Astrocyte (in vitro differentiated cells and primary cell): ENCODE data around the gene OTOG. TPM values are rescaled to one million over a fixed set of nuclear protein-coding genes. Genes with fewer than 3 reads are reported as not detected.
A peak's percentile ranks its signal among the peaks of the same experiment; 100 is the strongest.

ENCODE experiments used
- DNase-seq: peaks from one replicate; pipeline ENCODE4 v3.0.0-alpha.2; 2010; ENCODE audit warnings: low read depth
- FAIRE-seq: peaks from 2 replicates; lab custom pipeline; 2011; peaks lifted over from hg19 to GRCh38; lab: Jason Lieb, UNC
- H2AFZ ChIP-seq: 2 replicates; pipeline ENCODE4 v1.6.0; 2012; ENCODE audit warnings: low read depth, low read length, inconsistent platforms
- H3K27ac ChIP-seq: 2 replicates; pipeline ENCODE4 v1.5.1; 2011; ENCODE audit warnings: low read depth, low read length, inconsistent platforms
- H3K27me3 ChIP-seq: 2 replicates; pipeline ENCODE4 v1.6.0; 2011; ENCODE audit warnings: low read length, inconsistent platforms; ENCODE audit not compliant: insufficient read depth
- H3K36me3 ChIP-seq: 2 replicates; pipeline ENCODE4 v1.5.1; 2011; ENCODE audit warnings: low read length, inconsistent platforms; ENCODE audit not compliant: insufficient read depth
- H3K4me1 ChIP-seq: 2 replicates; pipeline ENCODE4 v1.5.1; 2011; ENCODE audit warnings: low read length, inconsistent platforms; ENCODE audit not compliant: insufficient read depth
- H3K4me2 ChIP-seq: 2 replicates; pipeline ENCODE4 v1.6.0; 2012; ENCODE audit warnings: low read length, inconsistent platforms
- H3K4me3 ChIP-seq: 2 replicates; pipeline ENCODE4 v1.5.1; 2011; ENCODE audit warnings: low read depth, mild to moderate bottlenecking, low read length, inconsistent platforms; ENCODE audit not compliant: insufficient read depth
- H3K79me2 ChIP-seq: 2 replicates; pipeline ENCODE4 v1.6.0; 2012; ENCODE audit warnings: mild to moderate bottlenecking, low read length, inconsistent platforms; ENCODE audit not compliant: insufficient read depth
- H3K9ac ChIP-seq: 2 replicates; pipeline ENCODE4 v1.6.0; 2012; ENCODE audit warnings: mild to moderate bottlenecking, low read length, inconsistent platforms
- H3K9me3 ChIP-seq: 2 replicates; pipeline ENCODE4 v1.5.1; 2012; ENCODE audit warnings: low read depth, mild to moderate bottlenecking, low read length, inconsistent platforms; ENCODE audit not compliant: insufficient read depth
- H4K20me1 ChIP-seq: 2 replicates; pipeline ENCODE4 v1.6.0; 2012; ENCODE audit warnings: low read length, inconsistent platforms; ENCODE audit not compliant: insufficient read depth
- H3K27ac Mint-ChIP-seq: one replicate; pipeline ENCODE4 v1.8.0; 2021; ENCODE audit warnings: mild to moderate bottlenecking, mixed read lengths; ENCODE audit not compliant: unreplicated experiment
- H3K27me3 Mint-ChIP-seq: one replicate; pipeline ENCODE4 v1.8.0; 2021; ENCODE audit warnings: low read depth, mixed read lengths; ENCODE audit not compliant: unreplicated experiment
- H3K36me3 Mint-ChIP-seq: one replicate; pipeline ENCODE4 v1.8.0; 2021; ENCODE audit warnings: low read depth, mixed read lengths; ENCODE audit not compliant: unreplicated experiment
- H3K4me1 Mint-ChIP-seq: one replicate; pipeline ENCODE4 v1.8.0; 2021; ENCODE audit warnings: low read depth, mixed read lengths; ENCODE audit not compliant: unreplicated experiment
- H3K4me3 Mint-ChIP-seq: one replicate; pipeline ENCODE4 v1.8.0; 2021; ENCODE audit warnings: mild to moderate bottlenecking, moderate library complexity, mixed read lengths; ENCODE audit not compliant: unreplicated experiment
- H3K9me3 Mint-ChIP-seq: one replicate; pipeline ENCODE4 v1.8.0; 2021; ENCODE audit warnings: mild to moderate bottlenecking, mixed read lengths; ENCODE audit not compliant: unreplicated experiment
- CTCF ChIP-seq: IDR thresholded peaks from 2 replicates; pipeline ENCODE4 v1.5.1; 2011; ENCODE audit warnings: low read depth, mild to moderate bottlenecking, inconsistent platforms, low read length, moderate library complexity; ENCODE audit not compliant: insufficient read depth
- EZH2 ChIP-seq: IDR thresholded peaks from 2 replicates; pipeline ENCODE4 v1.6.1; 2012; ENCODE audit warnings: mild to moderate bottlenecking, low read length, inconsistent platforms; ENCODE audit not compliant: insufficient read depth
- total RNA-seq: library from RNA; stranded (reverse); gene quantifications from 2 replicates; pipeline ENCODE4 v1.2.1, GENCODE V29; 2021

Gene OTOG
- total RNA-seq, 1 donor from 2014 or later: not detected

GRCh38 chr11:17597770-17598169 lies 50.7 kb downstream of the OTOG start:
- Histone ChIP-seq H3K9ac (no peak overlapping the region), H3K9me3 (no peaks in the 10 kb centered on the region), H3K27ac (no peak overlapping the region), H3K36me3 (no peaks in the 10 kb centered on the region), H3K4me1 (no peaks in the 10 kb centered on the region), H3K79me2 (no peaks in the 10 kb centered on the region), H4K20me1 (no peaks in the 10 kb centered on the region), H3K4me3 (no peak overlapping the region), H2AFZ (no peak overlapping the region), H3K27me3 (no peaks in the 10 kb centered on the region), H3K4me2 (no peak overlapping the region)
- no peak overlapping the region for H3K4me3 Mint-ChIP-seq
- DNase-seq (no peak), FAIRE-seq (no peak)
- peaks cover 61% of the 10 kb centered on the region for H3K27me3 Mint-ChIP-seq
- no peak overlapping the region for H3K27ac Mint-ChIP-seq
- H3K4me1 Mint-ChIP-seq: no peaks in the 10 kb centered on the region
- TF ChIP-seq EZH2 (no peak), CTCF (no peak)
- peaks cover 4% of the 10 kb centered on the region for H3K36me3 Mint-ChIP-seq
- H3K9me3 Mint-ChIP-seq: peaks cover 12% of the 10 kb centered on the region

GRCh38 chr11:17598700-17599459 lies 51.8 kb downstream of the OTOG start:
- Mint-ChIP-seq H3K27me3 (peaks cover 68% of the 10 kb centered on the region), H3K4me3 (no peak overlapping the region), H3K9me3 (peaks cover 10% of the 10 kb centered on the region), H3K36me3 (peaks cover 4% of the 10 kb centered on the region), H3K4me1 (no peaks in the 10 kb centered on the region), H3K27ac (no peak overlapping the region)
- no peaks in the 10 kb centered on the region for H3K4me1 ChIP-seq
- no peak overlapping the region for H2AFZ ChIP-seq
- DNase-seq: peak; percentile 18
- no peak overlapping the region for H3K27ac ChIP-seq
- H3K79me2 ChIP-seq: no peaks in the 10 kb centered on the region
- no peak overlapping the region for H3K9ac ChIP-seq
- no peaks in the 10 kb centered on the region for H3K36me3 ChIP-seq
- H3K27me3 ChIP-seq: no peaks in the 10 kb centered on the region
- no peaks in the 10 kb centered on the region for H4K20me1 ChIP-seq
- FAIRE-seq: peak; percentile 9
- TF ChIP-seq CTCF (peak; percentile 91), EZH2 (no peak)
- H3K4me2 ChIP-seq: no peak overlapping the region
- no peaks in the 10 kb centered on the region for H3K9me3 ChIP-seq
- no peak overlapping the region for H3K4me3 ChIP-seq

- no peaks in the 10 kb centered on the region for H4K20me1 ChIP-seq
- FAIRE-seq (no peak), DNase-seq (no peak)
- no peak overlapping the region for H3K4me3 ChIP-seq
- TF ChIP-seq EZH2 (no peak), CTCF (no peak)
- H3K27me3 ChIP-seq: no peaks in the 10 kb centered on the region
- H3K9me3 ChIP-seq: no peaks in the 10 kb centered on the region
- H3K36me3 ChIP-seq: no peaks in the 10 kb centered on the region
- Mint-ChIP-seq H3K9me3 (peaks cover 5% of the 10 kb centered on the region), H3K27ac (no peak overlapping the region), H3K36me3 (peaks cover 2% of the 10 kb centered on the region), H3K4me1 (no peaks in the 10 kb centered on the region), H3K4me3 (no peak overlapping the region), H3K27me3 (peaks cover 66% of the 10 kb centered on the region)
- H3K4me1 ChIP-seq: no peaks in the 10 kb centered on the region
- no peak overlapping the region for H3K9ac ChIP-seq
- no peak overlapping the region for H2AFZ ChIP-seq
- H3K4me2 ChIP-seq: no peak overlapping the region
- H3K27ac ChIP-seq: no peak overlapping the region
- H3K79me2 ChIP-seq: no peaks in the 10 kb centered on the region
Observed at GRCh38 chr11:17599460-17599925, 52.4 kb downstream of the OTOG start.
